Left ventricle myocardium inferior (tissue), 1 donor: ENCODE measurements around the gene TNNI3. TPM values are rescaled to one million over a fixed set of nuclear protein-coding genes. Genes with fewer than 3 reads are reported as not detected.
"Not testable (repeated sequence)": the region's sequence is repeated elsewhere in the genome, so short reads cannot be mapped to it uniquely, and the experiment has no call there.

Experiments used
- DNase-seq: peaks from one replicate; pipeline ENCODE4 v3.0.0-alpha.2; 2020
- H3K27ac ChIP-seq: fragments of 200-600 bp; replicated peaks from 2 replicates; pipeline ENCODE4 v1.8.0; 2021
- H3K27me3 ChIP-seq: fragments of 200-600 bp; 2 replicates; pipeline ENCODE4 v1.8.0; 2021; ENCODE audit warnings: low read depth
- H3K36me3 ChIP-seq: fragments of 200-600 bp; 2 replicates; pipeline ENCODE4 v1.8.0; 2021
- H3K4me1 ChIP-seq: fragments of 200-600 bp; 2 replicates; pipeline ENCODE4 v1.8.0; 2021
- H3K4me3 ChIP-seq: fragments of 200-600 bp; 2 replicates; pipeline ENCODE4 v1.8.0; 2021; ENCODE audit warnings: mild to moderate bottlenecking, moderate library complexity
- H3K9me3 ChIP-seq: fragments of 200-600 bp; replicated peaks from 2 replicates; pipeline ENCODE4 v1.8.0; 2021
- CTCF ChIP-seq: fragments of 200-600 bp; IDR thresholded peaks from 2 replicates; pipeline ENCODE4 v1.8.0; 2021; ENCODE audit warnings: antibody characterized with exemption, mild to moderate bottlenecking, borderline replicate concordance
- intact Hi-C: fragments of 100-400 bp; cut with micrococcal nuclease; formaldehyde crosslinking; loops from one replicate; pipeline ENCODE4 v1.11.0; 2022
- total RNA-seq: library from RNA; stranded (reverse); fragmentation: NEBNext Ultra II Directional; extraction: Animal tissue kit (Norgen Biotek cat#: 25700); gene quantifications from one replicate; pipeline ENCODE4 v1.2.1, GENCODE V29; 2021
- donor health status: DM: no; HTN: yes; CAD: no; lungs with severe emphysema.

TNNI3 gene
- total RNA-seq, 1 donor from 2014 or later, result 7,701 TPM

- TF ChIP-seq CTCF, result peak; percentile 88
- Histone ChIP-seq H3K27me3 (peaks cover 65% of the 10 kb centered on the region), H3K27ac (peak overlapping the region; percentile 95), H3K9me3 (no peaks in the 10 kb centered on the region), H3K36me3 (peaks cover 12% of the 10 kb centered on the region), H3K4me1 (peaks cover 44% of the 10 kb centered on the region), H3K4me3 (peak overlapping the region; percentile 77)
- intact Hi-C loops, result no loop called here
- peak; percentile 84 for DNase-seq
Measured at GRCh38 chr19:55160128-55160985, 2.8 kb upstream of the TNNI3 start.

DNA sequence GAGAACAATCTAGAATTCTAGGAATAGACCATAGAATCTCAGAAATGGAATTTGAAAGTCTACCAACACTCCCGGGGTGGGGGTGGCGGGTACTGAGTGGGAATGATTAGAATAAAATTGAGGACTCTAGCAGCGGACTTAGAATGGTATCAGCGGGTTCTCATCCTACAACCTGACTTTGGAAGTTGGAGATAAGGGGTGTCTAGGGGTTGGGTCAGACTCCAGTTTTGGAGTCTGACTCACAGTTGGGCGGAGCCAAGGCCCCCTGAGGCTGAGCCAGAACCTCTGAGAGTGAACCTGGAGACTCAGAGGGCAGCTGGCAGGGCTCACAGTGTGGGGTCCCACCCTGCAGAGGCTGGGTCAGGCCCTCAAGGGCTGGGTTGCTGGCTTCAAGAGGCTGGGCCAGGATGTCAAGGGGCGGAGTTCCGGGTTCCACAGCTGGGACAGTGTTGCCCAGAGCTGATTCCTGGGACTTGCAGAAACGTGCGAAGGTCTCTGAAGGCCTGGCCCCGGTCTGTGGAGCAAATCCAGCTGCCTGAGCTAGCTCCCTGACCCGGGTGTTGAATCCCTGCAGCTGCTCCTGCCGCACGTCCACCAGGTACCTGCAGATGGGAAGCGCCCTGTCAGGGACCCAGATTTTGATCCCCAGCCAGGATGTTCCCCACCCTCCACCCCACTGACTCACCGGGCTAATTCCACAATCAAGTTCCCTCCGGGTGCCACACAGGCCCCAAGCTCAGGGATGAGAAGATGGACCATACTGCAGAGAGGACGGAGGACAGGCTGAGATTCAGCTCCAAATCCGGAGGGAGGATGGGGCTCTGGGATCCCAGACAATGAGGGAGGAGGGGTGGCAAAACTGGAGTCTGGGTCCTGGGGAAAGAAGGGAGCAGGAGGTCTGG, 1.6 kb upstream of the TNNI3 start:
- intact Hi-C loops, result no loop called here
- TF ChIP-seq CTCF, result no peak
- peak; percentile 86 for DNase-seq
- Histone ChIP-seq H3K9me3 (no peaks in the 10 kb centered on the region), H3K27me3 (peaks cover 60% of the 10 kb centered on the region), H3K4me1 (peaks cover 44% of the 10 kb centered on the region), H3K36me3 (peaks cover 17% of the 10 kb centered on the region), H3K27ac (peak overlapping the region; percentile 95), H3K4me3 (peak overlapping the region; percentile 77)

- no peak for DNase-seq
- Histone ChIP-seq H3K27me3 (peaks cover 58% of the 10 kb centered on the region), H3K9me3 (no peaks in the 10 kb centered on the region), H3K4me1 (peaks cover 49% of the 10 kb centered on the region), H3K27ac (peak overlapping the region; percentile 95), H3K4me3 (peak overlapping the region; percentile 77), H3K36me3 (peaks cover 21% of the 10 kb centered on the region)
- intact Hi-C loops, result no loop called here
- TF ChIP-seq CTCF, result no peak
Measured at GRCh38 chr19:55158423-55158822, 891 bp upstream of the TNNI3 start.

DNA sequence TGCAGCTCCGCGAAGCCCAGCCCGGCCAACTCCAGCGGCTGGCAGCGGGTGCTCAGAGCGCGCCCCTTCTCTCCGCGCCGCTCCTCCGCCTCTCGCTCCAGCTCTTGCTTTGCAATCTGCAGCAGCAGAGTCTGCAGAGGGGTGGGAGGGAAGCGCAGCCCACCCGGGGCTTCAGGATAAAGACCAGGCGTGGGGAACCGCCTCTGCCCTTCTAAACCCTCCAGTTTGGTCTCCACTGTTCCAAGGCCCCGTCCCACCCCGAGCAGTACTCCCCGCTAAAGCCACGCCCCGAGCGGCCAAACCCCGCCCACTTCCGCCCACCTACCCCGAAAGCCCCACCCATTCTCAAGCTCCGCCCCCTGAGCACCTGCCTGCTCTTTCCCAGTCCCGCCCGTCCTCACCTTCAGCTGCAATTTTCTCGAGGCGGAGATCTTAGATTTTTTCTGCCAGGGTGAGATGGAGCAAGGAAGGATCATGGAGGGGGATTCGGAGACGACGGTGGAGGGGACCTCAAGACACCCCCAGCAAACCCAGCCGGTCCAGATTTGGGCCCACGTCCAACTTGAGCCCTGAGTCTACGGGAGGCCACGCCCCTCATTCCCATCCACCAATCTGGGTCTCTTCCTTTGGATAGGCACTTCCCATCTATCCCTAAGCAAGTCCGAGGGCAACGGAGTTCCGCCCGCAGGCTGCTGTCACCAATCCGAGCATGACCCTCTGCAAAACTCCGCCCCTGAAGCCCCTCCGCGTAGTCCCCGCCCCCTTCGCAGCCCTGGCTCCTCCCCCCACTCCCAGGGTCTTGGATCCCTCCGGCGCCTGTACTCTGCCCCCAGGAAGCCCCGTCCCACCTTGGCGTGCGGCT, 1.1 kb downstream of the TNNI3 start:
- intact Hi-C loops, result no loop called here
- Histone ChIP-seq H3K36me3 (peaks cover 32% of the 10 kb centered on the region), H3K4me3 (peak overlapping the region; percentile 77), H3K27ac (peak overlapping the region; percentile 95), H3K9me3 (no peaks in the 10 kb centered on the region), H3K27me3 (peaks cover 43% of the 10 kb centered on the region), H3K4me1 (peaks cover 69% of the 10 kb centered on the region)
- no peak for TF ChIP-seq CTCF
- DNase-seq, result peak; percentile 63

GRCh38 chr19:55155784-55156183, 1.7 kb downstream of the TNNI3 start:
- H3K4me1 ChIP-seq, result peaks cover 73% of the 10 kb centered on the region
- H3K9me3 ChIP-seq, intact Hi-C loops, DNase-seq: not testable (repeated sequence)
- peaks cover 32% of the 10 kb centered on the region for H3K36me3 ChIP-seq
- peak overlapping the region; percentile 95 for H3K27ac ChIP-seq
- H3K27me3 ChIP-seq, result peaks cover 37% of the 10 kb centered on the region
- peak overlapping the region; percentile 77 for H3K4me3 ChIP-seq
